Measurements from ENCODE around the gene DNAJB12.
A peak's percentile ranks its signal among the peaks of the same experiment; 100 is the strongest.

Gene DNAJB12

DNA sequence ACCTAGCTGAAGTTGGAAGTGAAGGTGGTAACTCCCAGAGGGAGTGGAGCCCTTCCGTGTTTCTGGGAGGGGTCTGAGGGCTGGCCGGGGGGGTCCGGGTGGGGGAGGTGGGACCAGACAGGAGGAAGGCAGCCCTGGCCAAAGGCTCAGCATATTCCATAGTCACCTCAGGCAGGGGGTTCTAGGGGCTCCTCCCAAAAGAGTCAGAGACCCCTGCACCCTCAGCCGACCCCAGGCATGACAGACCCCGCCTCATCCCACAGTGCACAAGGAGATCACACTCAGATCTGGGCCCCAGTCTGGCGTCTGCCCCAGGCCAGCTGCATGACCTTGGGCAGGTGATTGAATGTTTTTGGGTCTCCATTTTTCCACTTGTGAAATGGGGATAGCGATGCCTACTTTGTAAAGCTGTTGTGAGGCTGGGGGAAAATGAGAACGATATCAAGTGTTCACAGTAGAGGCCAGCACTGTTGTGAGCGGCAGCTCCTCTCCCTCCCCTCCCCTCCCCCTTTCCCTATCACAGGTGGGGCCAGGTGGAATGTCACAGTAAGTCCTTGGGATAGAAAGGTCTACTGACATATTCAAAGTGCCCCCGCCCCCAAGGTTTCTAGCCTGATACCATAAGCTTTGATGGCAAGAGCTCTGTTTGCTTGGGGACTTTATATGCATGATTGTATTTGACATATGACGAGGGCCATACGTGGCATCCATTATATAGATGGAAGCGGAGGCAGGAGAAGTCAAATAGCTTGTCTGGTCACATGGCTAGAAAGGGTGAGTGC lies 33.3 kb downstream of the DNAJB12 start:
- Histone ChIP-seq H3K9me3 (ENCODE audit: control insufficient read depth, insufficient read depth, low read length) (no peaks in the 10 kb centered on the region), H3K4me3 (ENCODE audit: low read depth, low read length) (no peak overlapping the region)

DNA sequence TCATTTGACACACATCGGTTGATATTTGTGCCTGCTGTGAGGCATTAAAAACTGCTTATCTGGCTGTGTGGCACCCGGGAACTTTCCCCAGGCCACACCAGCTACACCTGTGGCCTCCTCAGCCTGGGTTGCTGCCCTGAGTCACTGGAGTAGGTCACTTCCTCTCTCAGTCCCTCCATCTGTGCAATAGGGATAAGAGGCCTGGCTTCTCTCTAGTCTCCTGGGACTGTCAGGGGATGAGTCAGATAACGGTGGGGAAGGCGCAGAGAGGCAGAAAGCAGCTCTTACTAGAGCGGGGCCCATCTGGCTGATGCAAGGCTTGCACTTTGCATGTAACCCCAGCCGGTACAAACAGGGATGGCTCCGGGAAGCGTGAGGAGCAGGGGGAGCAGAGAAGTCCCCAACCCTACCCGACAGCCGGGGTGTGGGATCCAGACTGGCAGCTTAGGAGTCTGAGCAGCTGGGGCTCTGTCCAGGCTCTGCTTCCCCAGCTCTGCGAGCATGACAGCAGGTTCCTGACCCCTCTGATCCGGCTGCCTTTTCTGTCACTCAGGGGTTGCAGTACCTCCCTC lies 34.0 kb downstream of the DNAJB12 start:
- Histone ChIP-seq H3K27me3 (ENCODE audit: control insufficient read depth, insufficient read depth, low read length) (no peaks in the 10 kb centered on the region), H3K4me3 (ENCODE audit: low read depth, low read length) (no peak overlapping the region), H3K9ac (ENCODE audit: low read depth, low read length) (peak overlapping the region; percentile 77), H3K4me1 (ENCODE audit: control insufficient read depth, insufficient read depth, low read length) (peaks cover 32% of the 10 kb centered on the region), H3K9me3 (ENCODE audit: control insufficient read depth, insufficient read depth, low read length) (no peaks in the 10 kb centered on the region), H3K36me3 (ENCODE audit: control insufficient read depth, insufficient read depth, low read length) (no peaks in the 10 kb centered on the region), H3K27ac (ENCODE audit: low read depth, low read length) (peak overlapping the region; percentile 94)

More for the DNA sequence above, 33.3 kb downstream of the DNAJB12 start:
- Histone ChIP-seq H3K27ac (ENCODE audit: low read depth, low read length) (peak overlapping the region; percentile 94), H3K36me3 (ENCODE audit: control insufficient read depth, insufficient read depth, low read length) (no peaks in the 10 kb centered on the region), H3K4me1 (ENCODE audit: control insufficient read depth, insufficient read depth, low read length) (peaks cover 32% of the 10 kb centered on the region), H3K27me3 (ENCODE audit: control insufficient read depth, insufficient read depth, low read length) (no peaks in the 10 kb centered on the region), H3K9ac (ENCODE audit: low read depth, low read length) (peak overlapping the region; percentile 77; the same call in 1 of the 2 replicates)

GRCh38 chr10:72319416-72320254 lies 35.1 kb downstream of the DNAJB12 start:
- peaks cover 36% of the 10 kb centered on the region for H3K4me1 ChIP-seq (ENCODE audit: control insufficient read depth, insufficient read depth, low read length)
- peak overlapping the region; percentile 94 for H3K27ac ChIP-seq (ENCODE audit: low read depth, low read length)
- 0 out of 2 replicates have a peak overlapping the region, but pooled peaks have one; percentile 59 for H3K9ac ChIP-seq (ENCODE audit: low read depth, low read length)
- no peaks in the 10 kb centered on the region for H3K36me3 ChIP-seq (ENCODE audit: control insufficient read depth, insufficient read depth, low read length)
- H3K9me3 ChIP-seq (ENCODE audit: control insufficient read depth, insufficient read depth, low read length): no peaks in the 10 kb centered on the region
- H3K4me3 ChIP-seq (ENCODE audit: low read depth, low read length): peak overlapping the region; percentile 48
- H3K27me3 ChIP-seq (ENCODE audit: control insufficient read depth, insufficient read depth, low read length): no peaks in the 10 kb centered on the region

DNA sequence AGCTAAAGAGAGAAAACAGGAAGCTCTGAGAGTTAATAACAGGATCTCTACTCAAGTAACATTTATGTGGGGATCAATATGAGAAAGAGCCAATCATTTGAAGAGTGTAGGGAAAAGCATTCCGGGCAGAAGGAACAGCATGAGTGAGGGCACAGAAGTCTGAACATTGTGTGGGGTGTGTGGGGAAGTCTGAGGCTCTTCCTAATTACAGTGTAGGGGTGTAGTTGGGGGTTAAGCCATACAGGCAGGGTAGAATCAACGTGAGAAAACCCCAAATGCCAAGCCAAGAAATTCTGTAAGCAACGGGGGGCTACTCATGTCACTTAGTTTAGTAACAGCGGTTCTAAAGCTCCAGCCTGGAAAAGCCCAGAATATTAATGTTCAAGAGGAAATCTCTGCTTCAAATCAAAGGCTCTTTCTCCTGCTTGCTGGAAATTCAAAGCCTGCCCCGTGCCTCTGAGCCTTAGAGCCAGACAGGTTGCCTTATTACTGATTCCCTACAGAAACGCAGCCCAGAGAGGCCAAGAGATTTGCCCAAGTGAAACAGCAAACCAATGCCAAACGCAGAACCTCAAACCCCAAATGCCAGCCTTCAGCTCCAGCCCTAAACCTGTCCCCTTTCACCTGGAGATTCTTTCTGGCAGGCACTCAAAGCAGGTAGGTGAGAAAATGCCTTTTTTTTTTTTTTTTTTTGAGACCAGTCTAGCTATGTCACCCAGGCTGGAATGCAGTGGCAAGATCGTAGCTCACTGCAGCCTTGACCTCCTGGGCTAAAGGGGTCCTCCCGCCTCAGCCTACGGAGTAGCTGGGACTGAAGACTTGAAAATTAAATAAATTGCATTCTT lies 36.1 kb downstream of the DNAJB12 start:
- Histone ChIP-seq H3K9ac (ENCODE audit: low read depth, low read length) (no peak overlapping the region), H3K4me1 (ENCODE audit: control insufficient read depth, insufficient read depth, low read length) (peaks cover 36% of the 10 kb centered on the region), H3K36me3 (ENCODE audit: control insufficient read depth, insufficient read depth, low read length) (no peaks in the 10 kb centered on the region), H3K27me3 (ENCODE audit: control insufficient read depth, insufficient read depth, low read length) (no peaks in the 10 kb centered on the region), H3K4me3 (ENCODE audit: low read depth, low read length) (no peak overlapping the region), H3K9me3 (ENCODE audit: control insufficient read depth, insufficient read depth, low read length) (no peaks in the 10 kb centered on the region), H3K27ac (ENCODE audit: low read depth, low read length) (peak overlapping the region; percentile 94)

- H3K27me3 ChIP-seq (ENCODE audit: control insufficient read depth, insufficient read depth, low read length): no peaks in the 10 kb centered on the region
- no peak overlapping the region for H3K27ac ChIP-seq (ENCODE audit: low read depth, low read length)
- H3K9me3 ChIP-seq (ENCODE audit: control insufficient read depth, insufficient read depth, low read length): no peaks in the 10 kb centered on the region
- H3K4me3 ChIP-seq (ENCODE audit: low read depth, low read length): no peak overlapping the region
- no peaks in the 10 kb centered on the region for H3K36me3 ChIP-seq (ENCODE audit: control insufficient read depth, insufficient read depth, low read length)
- no peak overlapping the region for H3K9ac ChIP-seq (ENCODE audit: low read depth, low read length)
- peaks cover 36% of the 10 kb centered on the region for H3K4me1 ChIP-seq (ENCODE audit: control insufficient read depth, insufficient read depth, low read length)
These were observed 37.8 kb downstream of the DNAJB12 start for GRCh38 chr10:72316748-72317435.

- no peak overlapping the region for H3K9ac ChIP-seq (ENCODE audit: low read depth, low read length)
- no peak overlapping the region for H3K4me3 ChIP-seq (ENCODE audit: low read depth, low read length)
- H3K36me3 ChIP-seq (ENCODE audit: control insufficient read depth, insufficient read depth, low read length): no peaks in the 10 kb centered on the region
- H3K27ac ChIP-seq (ENCODE audit: low read depth, low read length): no peak overlapping the region
- no peaks in the 10 kb centered on the region for H3K27me3 ChIP-seq (ENCODE audit: control insufficient read depth, insufficient read depth, low read length)
- no peaks in the 10 kb centered on the region for H3K9me3 ChIP-seq (ENCODE audit: control insufficient read depth, insufficient read depth, low read length)
- H3K4me1 ChIP-seq (ENCODE audit: control insufficient read depth, insufficient read depth, low read length): peaks cover 30% of the 10 kb centered on the region
These were observed 38.4 kb downstream of the DNAJB12 start for GRCh38 chr10:72316386-72316700.

GRCh38 chr10:72315611-72316385 lies 38.9 kb downstream of the DNAJB12 start:
- Histone ChIP-seq H3K27ac (ENCODE audit: low read depth, low read length) (no peak overlapping the region), H3K4me1 (ENCODE audit: control insufficient read depth, insufficient read depth, low read length) (peaks cover 28% of the 10 kb centered on the region), H3K36me3 (ENCODE audit: control insufficient read depth, insufficient read depth, low read length) (no peaks in the 10 kb centered on the region), H3K27me3 (ENCODE audit: control insufficient read depth, insufficient read depth, low read length) (no peaks in the 10 kb centered on the region), H3K9ac (ENCODE audit: low read depth, low read length) (no peak overlapping the region), H3K9me3 (ENCODE audit: control insufficient read depth, insufficient read depth, low read length) (no peaks in the 10 kb centered on the region), H3K4me3 (ENCODE audit: low read depth, low read length) (no peak overlapping the region)

- Histone ChIP-seq H3K27ac (ENCODE audit: low read depth, low read length) (peak overlapping the region; percentile 57), H3K4me1 (ENCODE audit: control insufficient read depth, insufficient read depth, low read length) (peaks cover 26% of the 10 kb centered on the region; the same call in 1 of the 2 replicates), H3K27me3 (ENCODE audit: control insufficient read depth, insufficient read depth, low read length) (no peaks in the 10 kb centered on the region), H3K9ac (ENCODE audit: low read depth, low read length) (no peak overlapping the region), H3K36me3 (ENCODE audit: control insufficient read depth, insufficient read depth, low read length) (no peaks in the 10 kb centered on the region), H3K9me3 (ENCODE audit: control insufficient read depth, insufficient read depth, low read length) (no peaks in the 10 kb centered on the region), H3K4me3 (ENCODE audit: low read depth, low read length) (no peak overlapping the region)
These were observed 39.7 kb downstream of the DNAJB12 start for GRCh38 chr10:72315054-72315453.

DNA sequence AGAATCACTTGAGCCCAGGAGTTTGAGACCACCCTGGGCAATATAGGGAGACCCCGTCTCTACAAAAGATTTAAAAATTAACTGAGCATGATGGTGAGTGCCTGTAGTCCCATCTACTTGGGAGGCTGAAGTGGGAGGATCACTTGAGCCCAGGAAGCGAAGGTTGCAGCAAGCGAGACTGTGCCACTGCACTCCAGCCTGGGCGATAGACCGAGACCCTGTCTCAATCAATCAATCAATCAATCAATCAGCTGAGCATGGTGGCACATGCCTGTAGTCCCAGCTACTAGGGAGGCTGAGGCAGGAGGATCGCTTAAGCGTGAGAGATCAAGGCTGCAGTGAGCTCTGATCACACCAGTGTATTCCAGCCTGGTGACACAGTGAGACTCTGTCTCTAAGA lies 40.5 kb downstream of the DNAJB12 start:
- no peaks in the 10 kb centered on the region for H3K27me3 ChIP-seq (ENCODE audit: control insufficient read depth, insufficient read depth, low read length)
- H3K4me3 ChIP-seq (ENCODE audit: low read depth, low read length): no peak overlapping the region
- H3K4me1 ChIP-seq (ENCODE audit: control insufficient read depth, insufficient read depth, low read length): peaks cover 22% of the 10 kb centered on the region; the same call in 1 of the 2 replicates
- no peak overlapping the region for H3K27ac ChIP-seq (ENCODE audit: low read depth, low read length)
- H3K36me3 ChIP-seq (ENCODE audit: control insufficient read depth, insufficient read depth, low read length): no peaks in the 10 kb centered on the region
- H3K9ac ChIP-seq (ENCODE audit: low read depth, low read length): no peak overlapping the region
- H3K9me3 ChIP-seq (ENCODE audit: control insufficient read depth, insufficient read depth, low read length): no peaks in the 10 kb centered on the region

Data from HUES48 (cell line).